ENCODE results near the gene CST9. TPM values are rescaled to one million over a fixed set of nuclear protein-coding genes. Genes with fewer than 3 reads are reported as not detected.

Gene CST9
- total RNA-seq, 6 donors from 2014 or later = not detected

DNA sequence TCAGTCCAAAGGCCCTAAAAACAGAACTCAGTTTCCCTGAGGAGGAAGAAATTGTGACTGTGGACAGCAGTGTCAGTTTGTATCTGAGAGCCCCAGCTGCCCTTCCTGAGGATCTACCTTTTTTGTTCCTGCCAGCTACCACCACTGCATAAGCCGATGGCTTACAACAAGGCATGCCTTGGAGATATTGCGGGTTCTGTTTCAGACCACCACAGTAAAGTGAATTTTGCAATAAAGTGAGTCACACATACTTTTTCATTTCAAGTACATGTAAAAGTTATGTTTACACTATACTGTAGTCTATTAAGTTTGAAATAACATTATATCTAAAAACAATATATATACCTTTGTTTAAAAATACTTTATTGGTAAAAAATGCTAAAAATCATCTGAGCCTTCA, 41.6 kb upstream of the CST9 start:
- Histone ChIP-seq H3K27me3 (no peaks in the 10 kb centered on the region), H3K27ac (no peak overlapping the region), H3K4me1 (peaks cover 0 to 7% (median 2%) of the 10 kb centered on the region in 4 donors), H3K4me3 (no peak overlapping the region), H3K36me3 (no peaks in the 10 kb centered on the region), H3K9me3 (no peaks in the 10 kb centered on the region)
- TF ChIP-seq POLR2AphosphoS5 (IDR thresholded peaks at IDR 0.05) = no peak
- no peak for DNase-seq
- no peak for ATAC-seq (ENCODE audit: low FRiP score in 2 of 2)
- WGBS, 2 donors = 65 to 71% methylated on average over 2 of the region's 2 CpGs

DNA sequence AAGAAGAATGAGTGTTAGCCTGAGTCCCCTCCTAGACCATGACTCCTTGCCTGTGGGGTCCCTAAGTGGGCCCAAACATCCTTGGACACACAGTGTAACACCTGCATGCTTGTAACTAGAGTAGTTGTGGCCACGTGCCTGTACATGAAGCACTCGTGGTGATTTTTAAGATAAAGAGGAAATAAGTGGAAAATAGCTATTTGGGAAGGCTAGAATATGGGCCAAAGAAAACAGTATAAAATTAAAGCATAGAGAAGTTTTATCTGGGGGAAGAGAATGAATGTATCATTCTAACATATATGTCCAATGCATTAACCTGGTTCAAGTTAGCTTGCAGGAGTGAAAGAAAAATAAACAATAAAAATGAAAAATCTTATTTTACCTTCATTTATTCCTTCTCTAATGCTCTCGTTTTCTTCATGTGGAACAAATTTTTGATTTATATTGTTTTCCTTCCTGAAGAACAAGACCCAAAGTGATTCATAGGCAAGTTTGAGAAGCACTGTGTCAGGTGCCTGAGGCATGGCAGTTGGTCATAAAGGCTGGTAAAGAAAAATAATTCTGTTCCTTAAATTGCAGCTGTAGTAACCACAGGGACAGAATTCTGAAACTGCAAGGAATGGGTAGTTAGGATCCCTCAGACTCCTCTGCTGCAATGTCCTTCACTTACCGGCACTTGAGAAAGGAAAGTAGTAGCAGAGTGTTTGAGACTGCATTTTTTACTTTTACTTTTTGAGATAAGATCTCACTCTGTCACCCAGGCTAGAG, 40.6 kb upstream of the CST9 start:
- DNase-seq (no peak), ATAC-seq (ENCODE audit: low FRiP score in 2 of 2) (no peak)
- WGBS, 2 donors = 34 to 41% methylated on average over 4 of the region's 4 CpGs
- Histone ChIP-seq H3K27ac (no peak overlapping the region), H3K36me3 (no peaks in the 10 kb centered on the region), H3K4me3 (no peak overlapping the region), H3K4me1 (peaks cover 4 to 15% (median 8%) of the 10 kb centered on the region in 4 donors), H3K9me3 (no peaks in the 10 kb centered on the region), H3K27me3 (no peaks in the 10 kb centered on the region)
- TF ChIP-seq POLR2AphosphoS5 (IDR thresholded peaks at IDR 0.05) (no peak), POLR2A (IDR thresholded peaks at IDR 0.05) (no peak), EP300 (IDR thresholded peaks at IDR 0.05) (no peak)
- TF ChIP-seq, protein P1, sequence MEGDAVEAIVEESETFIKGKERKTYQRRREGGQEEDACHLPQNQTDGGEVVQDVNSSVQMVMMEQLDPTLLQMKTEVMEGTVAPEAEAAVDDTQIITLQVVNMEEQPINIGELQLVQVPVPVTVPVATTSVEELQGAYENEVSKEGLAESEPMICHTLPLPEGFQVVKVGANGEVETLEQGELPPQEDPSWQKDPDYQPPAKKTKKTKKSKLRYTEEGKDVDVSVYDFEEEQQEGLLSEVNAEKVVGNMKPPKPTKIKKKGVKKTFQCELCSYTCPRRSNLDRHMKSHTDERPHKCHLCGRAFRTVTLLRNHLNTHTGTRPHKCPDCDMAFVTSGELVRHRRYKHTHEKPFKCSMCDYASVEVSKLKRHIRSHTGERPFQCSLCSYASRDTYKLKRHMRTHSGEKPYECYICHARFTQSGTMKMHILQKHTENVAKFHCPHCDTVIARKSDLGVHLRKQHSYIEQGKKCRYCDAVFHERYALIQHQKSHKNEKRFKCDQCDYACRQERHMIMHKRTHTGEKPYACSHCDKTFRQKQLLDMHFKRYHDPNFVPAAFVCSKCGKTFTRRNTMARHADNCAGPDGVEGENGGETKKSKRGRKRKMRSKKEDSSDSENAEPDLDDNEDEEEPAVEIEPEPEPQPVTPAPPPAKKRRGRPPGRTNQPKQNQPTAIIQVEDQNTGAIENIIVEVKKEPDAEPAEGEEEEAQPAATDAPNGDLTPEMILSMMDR (IDR thresholded peaks at IDR 0.05) = no peak

DNA sequence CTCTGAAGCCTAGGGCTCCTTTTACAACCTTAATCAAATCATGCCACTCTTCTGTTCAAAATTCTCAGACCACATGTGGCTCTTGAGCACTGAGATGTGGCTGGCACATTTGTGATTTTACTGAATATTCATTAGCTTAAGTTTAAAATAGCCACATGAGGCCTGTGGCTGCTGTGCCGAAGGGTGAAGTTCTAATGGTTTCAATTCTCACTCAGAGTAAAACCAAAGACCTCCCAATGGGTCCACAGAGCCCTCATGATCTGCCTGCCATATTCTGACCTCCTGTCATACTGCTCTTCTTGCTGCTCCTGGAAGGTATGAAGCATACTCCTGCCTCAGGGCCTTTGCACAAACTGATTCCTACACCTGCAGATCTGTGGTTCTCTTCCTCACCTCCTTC, 39.9 kb upstream of the CST9 start:
- ATAC-seq (ENCODE audit: low FRiP score in 2 of 2) (no peak), DNase-seq (no peak)
- no peaks in the 10 kb centered on the region for H3K36me3 ChIP-seq
- no peak overlapping the region for H3K27ac ChIP-seq
- H3K4me3 ChIP-seq = no peak overlapping the region
- peaks cover 4 to 15% (median 8%) of the 10 kb centered on the region in 4 donors for H3K4me1 ChIP-seq
- H3K9me3 ChIP-seq = no peaks in the 10 kb centered on the region
- TF ChIP-seq POLR2AphosphoS5 (IDR thresholded peaks at IDR 0.05) = no peak
- TF ChIP-seq EP300 (IDR thresholded peaks at IDR 0.05) = no peak
- TF ChIP-seq POLR2A (IDR thresholded peaks at IDR 0.05) = no peak
- TF ChIP-seq, protein P1 (IDR thresholded peaks at IDR 0.05) = no peak
- no peaks in the 10 kb centered on the region for H3K27me3 ChIP-seq
- 89 to 100% methylated on average over 1 of the region's 1 CpG for WGBS, 2 donors

DNA sequence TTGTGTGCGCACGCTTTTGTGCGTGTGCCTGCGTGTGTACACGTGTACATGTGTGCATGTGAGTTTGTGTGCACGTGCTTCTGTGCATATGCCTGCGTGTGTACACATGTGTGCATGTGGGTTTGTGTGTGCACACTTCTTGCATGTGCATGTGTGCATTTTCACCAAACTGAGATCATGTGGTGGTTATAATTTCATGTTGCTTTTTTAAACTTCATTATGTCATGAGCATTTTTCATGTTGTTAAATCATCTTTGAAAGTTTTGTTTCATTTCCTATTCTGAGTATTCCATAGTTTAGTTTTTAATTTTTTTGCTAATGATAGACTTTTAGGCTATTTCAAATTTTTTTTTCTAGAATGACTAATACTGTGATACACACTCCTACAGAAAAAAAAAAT, 38.4 kb upstream of the CST9 start:
- 94 to 96% methylated on average over 7 of the region's 7 CpGs for WGBS, 2 donors
- DNase-seq = no peak
- TF ChIP-seq POLR2AphosphoS5 (IDR thresholded peaks at IDR 0.05) = no peak
- TF ChIP-seq POLR2A (IDR thresholded peaks at IDR 0.05) = no peak
- TF ChIP-seq, protein P1 (IDR thresholded peaks at IDR 0.05) = no peak
- TF ChIP-seq EP300 (IDR thresholded peaks at IDR 0.05) = no peak
- Histone ChIP-seq H3K27me3 (no peaks in the 10 kb centered on the region), H3K4me1 (peaks cover 4 to 15% (median 8%) of the 10 kb centered on the region in 4 donors), H3K9me3 (no peaks in the 10 kb centered on the region), H3K36me3 (no peaks in the 10 kb centered on the region), H3K27ac (no peak overlapping the region), H3K4me3 (no peak overlapping the region)
- no peak for ATAC-seq (ENCODE audit: low FRiP score in 2 of 2)

DNA sequence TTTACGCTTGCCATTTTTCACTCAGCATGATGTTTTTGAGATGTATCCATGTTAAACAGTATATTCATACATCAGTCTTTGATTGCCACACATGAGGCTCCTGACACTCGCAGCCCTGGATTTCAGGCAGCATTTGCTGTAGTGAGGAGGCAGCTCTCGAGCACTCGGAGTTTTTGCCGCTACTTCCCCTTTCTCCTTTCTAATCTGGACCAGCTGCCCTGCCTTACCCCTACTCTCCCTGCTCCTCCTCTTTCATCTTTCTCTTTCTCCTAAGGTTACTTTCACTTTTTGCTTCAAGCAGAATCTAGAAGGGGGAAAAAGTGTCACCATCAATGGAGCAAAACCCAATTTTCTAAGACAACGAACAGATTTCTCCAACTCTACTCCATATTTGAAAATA, 37.9 kb upstream of the CST9 start:
- Histone ChIP-seq H3K27me3 (no peaks in the 10 kb centered on the region), H3K36me3 (no peaks in the 10 kb centered on the region), H3K4me3 (no peak overlapping the region), H3K27ac (no peak overlapping the region), H3K9me3 (no peaks in the 10 kb centered on the region), H3K4me1 (peaks cover 4 to 15% (median 8%) of the 10 kb centered on the region in 4 donors)
- TF ChIP-seq POLR2AphosphoS5 (IDR thresholded peaks at IDR 0.05) (no peak), POLR2A (IDR thresholded peaks at IDR 0.05) (no peak), EP300 (IDR thresholded peaks at IDR 0.05) (no peak)
- TF ChIP-seq, protein P1 (IDR thresholded peaks at IDR 0.05) = no peak
- WGBS, 2 donors = 53 to 80% methylated on average over 6 of the region's 6 CpGs
- ATAC-seq (ENCODE audit: low FRiP score in 2 of 2) (no peak), DNase-seq (no peak)
